ENCODE measurements around the gene THSD4.

THSD4 gene

GRCh38 chr15:71800835-71801745 is 685.8 kb downstream of the THSD4 start:
- H3K27ac ChIP-seq (replicated peaks) = no peak overlapping the region
- TF ChIP-seq CTCF (IDR thresholded peaks at IDR 0.05; ENCODE audit: insufficient read depth, low read length) (peak; percentile 59), GABPA (IDR thresholded peaks at IDR 0.05; ENCODE audit: low read depth) (no peak)
- no peak overlapping the region for H3K4me3 ChIP-seq (replicated peaks; ENCODE audit: insufficient read depth, low read length)
- peak; percentile 4 to 29 for DNase-seq (ENCODE audit: low read depth in 1 of 2, low spot score in 1 of 2)
- no peaks in the 10 kb centered on the region for H3K27me3 ChIP-seq (ENCODE audit: insufficient read depth, poor library complexity, severe bottlenecking)

DNA sequence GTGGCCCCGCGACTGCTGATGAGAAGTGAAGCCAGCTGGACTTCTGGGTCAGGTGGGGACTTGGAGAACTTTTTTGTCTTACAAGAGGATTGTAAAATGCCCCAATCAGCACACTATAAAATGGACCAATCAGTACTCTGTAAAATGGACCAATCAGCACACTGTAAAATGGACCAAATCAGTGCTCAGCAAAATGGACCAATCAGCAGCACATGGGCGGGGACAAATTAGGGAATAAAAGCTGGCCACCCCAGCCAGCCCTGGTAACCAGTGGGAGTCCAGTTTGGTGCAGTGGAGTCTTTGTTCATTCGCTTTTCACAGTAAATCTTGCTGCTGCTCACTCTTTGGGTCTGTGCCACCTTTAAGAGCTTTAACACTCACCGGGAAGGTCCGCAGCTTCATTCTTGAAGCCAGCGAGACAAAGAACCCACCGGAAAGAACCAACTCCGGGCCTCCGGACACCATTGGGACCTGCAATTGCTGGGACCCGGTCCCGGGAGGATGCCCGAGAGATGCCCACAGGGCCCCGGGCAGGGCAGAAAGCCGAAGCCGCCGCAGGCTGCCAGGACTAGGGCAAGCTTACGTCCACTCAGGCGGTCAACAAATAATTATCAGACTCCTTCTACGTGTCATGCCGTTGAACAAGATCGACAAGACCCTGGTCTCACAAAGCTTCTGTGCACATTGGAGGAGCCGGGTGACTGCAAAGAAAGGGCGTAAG is 686.8 kb downstream of the THSD4 start:
- no peak for DNase-seq (ENCODE audit: low read depth in 1 of 2, low spot score in 1 of 2)

DNA sequence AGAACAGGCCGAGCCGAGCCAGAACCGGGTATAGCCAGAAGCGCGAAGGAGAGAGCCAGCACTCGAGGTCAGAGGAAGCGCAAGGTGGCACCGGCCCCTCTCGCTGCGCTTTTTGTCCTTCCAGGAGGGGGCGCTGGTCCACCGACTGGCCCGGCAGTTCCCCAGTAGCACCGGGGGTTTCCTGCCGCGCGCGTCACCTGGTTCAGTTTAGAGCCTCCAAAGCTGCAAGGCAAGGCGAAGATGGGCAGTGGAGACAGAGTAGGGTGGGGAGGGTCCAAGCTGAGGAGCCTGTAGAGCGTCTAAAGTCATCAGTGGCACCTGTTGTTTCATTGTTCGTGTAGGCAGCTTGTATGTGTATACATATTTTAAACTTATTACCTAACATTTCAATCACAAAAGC is 687.5 kb downstream of the THSD4 start:
- Histone ChIP-seq H3K27me3 (ENCODE audit: insufficient read depth, poor library complexity, severe bottlenecking) (no peaks in the 10 kb centered on the region), H3K4me3 (replicated peaks; ENCODE audit: insufficient read depth, low read length) (no peak overlapping the region), H3K27ac (replicated peaks) (no peak overlapping the region)
- peak; percentile 5 to 28 for DNase-seq (ENCODE audit: low read depth in 1 of 2, low spot score in 1 of 2)
- TF ChIP-seq POLR2AphosphoS5 (IDR thresholded peaks at IDR 0.05; ENCODE audit: low read depth) (no peak), GABPA (IDR thresholded peaks at IDR 0.05; ENCODE audit: low read depth) (no peak), CTCF (IDR thresholded peaks at IDR 0.05; ENCODE audit: insufficient read depth, low read length) (peak; percentile 10), REST (IDR thresholded peaks at IDR 0.05; ENCODE audit: insufficient replicate concordance, low read depth) (no peak), SPI1 (IDR thresholded peaks at IDR 0.05; ENCODE audit: borderline replicate concordance, low read depth) (peak; percentile 25; the same call in 1 of the 2 replicates)

More for the DNA sequence above, 686.8 kb downstream of the THSD4 start:
- TF ChIP-seq CTCF (IDR thresholded peaks at IDR 0.05; ENCODE audit: insufficient read depth, low read length) = no peak
- no peak for TF ChIP-seq SPI1 (IDR thresholded peaks at IDR 0.05; ENCODE audit: borderline replicate concordance, low read depth)
- no peak for TF ChIP-seq REST (IDR thresholded peaks at IDR 0.05; ENCODE audit: insufficient replicate concordance, low read depth)
- TF ChIP-seq POLR2AphosphoS5 (IDR thresholded peaks at IDR 0.05; ENCODE audit: low read depth) = no peak
- no peak for TF ChIP-seq GABPA (IDR thresholded peaks at IDR 0.05; ENCODE audit: low read depth)
- no peak overlapping the region for H3K27ac ChIP-seq (replicated peaks)
- H3K4me3 ChIP-seq (replicated peaks; ENCODE audit: insufficient read depth, low read length) = no peak overlapping the region
- no peaks in the 10 kb centered on the region for H3K27me3 ChIP-seq (ENCODE audit: insufficient read depth, poor library complexity, severe bottlenecking)

All from HL-60 (cell line).